Lower lobe of right lung (tissue), 2 donors: Measurements from ENCODE around the gene ATRNL1. TPM values are rescaled to one million over a fixed set of nuclear protein-coding genes. Genes with fewer than 3 reads are reported as not detected.

ENCODE experiments used
- ATAC-seq, 2 donors: fragments of 200-7000 bp; cut with Tn5 transposase; one replicate each; pipeline ENCODE4 v1.9.1; 2020 to 2022; ENCODE audit warnings: mild to moderate bottlenecking in 2 of 2, moderate library complexity in 2 of 2
- DNase-seq: peaks from one replicate; pipeline ENCODE4 v3.0.0-alpha.2; 2020
- H3K27ac ChIP-seq: fragments of 200-600 bp; one replicate; pipeline ENCODE4 v1.8.0; 2022
- H3K27me3 ChIP-seq: fragments of 200-600 bp; one replicate; pipeline ENCODE4 v1.8.0; 2022; ENCODE audit warnings: low read depth
- H3K36me3 ChIP-seq: fragments of 200-600 bp; one replicate; pipeline ENCODE4 v1.8.0; 2022; ENCODE audit warnings: mild to moderate bottlenecking
- H3K4me1 ChIP-seq: fragments of 200-600 bp; one replicate; pipeline ENCODE4 v1.8.0; 2022
- H3K4me3 ChIP-seq: fragments of 200-600 bp; one replicate; pipeline ENCODE4 v1.8.0; 2022; ENCODE audit warnings: mild to moderate bottlenecking
- H3K9me3 ChIP-seq: fragments of 200-600 bp; one replicate; pipeline ENCODE4 v1.8.0; 2022
- CTCF ChIP-seq: fragments of 200-600 bp; IDR thresholded peaks from one replicate; pipeline ENCODE4 v1.8.0; 2022; ENCODE audit warnings: antibody characterized with exemption, mild to moderate bottlenecking
- intact Hi-C: fragments of 100-400 bp; cut with DNase I; formaldehyde crosslinking; loops from one replicate; pipeline ENCODE4 v1.11.0; 2022
- total RNA-seq: library from RNA; stranded (reverse); fragmentation: NEBNext Ultra II Directional; extraction: Animal tissue kit (Norgen Biotek cat#: 25700); gene quantifications from one replicate; pipeline ENCODE4 v1.2.1, GENCODE V29; 2021
- donor health status: DM: no; HTN: yes; CAD: no; lungs with severe emphysema.

ATRNL1 gene
- total RNA-seq, 1 donor from 2014 or later = 0.92 TPM

GRCh38 chr10:115659616-115660015, 566.5 kb downstream of the ATRNL1 start:
- no peaks in the 10 kb centered on the region for H3K36me3 ChIP-seq
- H3K9me3 ChIP-seq = no peaks in the 10 kb centered on the region
- no peak for DNase-seq
- no peaks in the 10 kb centered on the region for H3K4me1 ChIP-seq
- ATAC-seq = no peak
- no peak for TF ChIP-seq CTCF
- intact Hi-C loops = no loop called here
- H3K27ac ChIP-seq = no peak overlapping the region
- H3K4me3 ChIP-seq = no peak overlapping the region
- no peaks in the 10 kb centered on the region for H3K27me3 ChIP-seq

GRCh38 chr10:115660391-115660790, 567.2 kb downstream of the ATRNL1 start:
- intact Hi-C loops = no loop called here
- no peaks in the 10 kb centered on the region for H3K27me3 ChIP-seq
- H3K4me3 ChIP-seq = no peak overlapping the region
- no peaks in the 10 kb centered on the region for H3K9me3 ChIP-seq
- H3K27ac ChIP-seq = no peak overlapping the region
- DNase-seq = no peak
- ATAC-seq = no peak
- no peak for TF ChIP-seq CTCF
- H3K4me1 ChIP-seq = no peaks in the 10 kb centered on the region
- H3K36me3 ChIP-seq = no peaks in the 10 kb centered on the region

GRCh38 chr10:115662422-115662821, 569.3 kb downstream of the ATRNL1 start:
- ATAC-seq = no peak
- TF ChIP-seq CTCF = no peak

GRCh38 chr10:115665549-115665948, 572.4 kb downstream of the ATRNL1 start:
- no peak for ATAC-seq
- no peaks in the 10 kb centered on the region for H3K9me3 ChIP-seq
- no peak for TF ChIP-seq CTCF
- H3K27me3 ChIP-seq = no peaks in the 10 kb centered on the region
- no peak overlapping the region for H3K4me3 ChIP-seq
- no peak overlapping the region for H3K27ac ChIP-seq
- intact Hi-C loops = no loop called here
- DNase-seq = no peak
- no peaks in the 10 kb centered on the region for H3K36me3 ChIP-seq
- no peaks in the 10 kb centered on the region for H3K4me1 ChIP-seq

More at GRCh38 chr10:115662422-115662821, 569.3 kb downstream of the ATRNL1 start:
- H3K4me1 ChIP-seq = no peaks in the 10 kb centered on the region
- no peak for DNase-seq
- no peak overlapping the region for H3K4me3 ChIP-seq
- no peaks in the 10 kb centered on the region for H3K36me3 ChIP-seq
- H3K27ac ChIP-seq = no peak overlapping the region
- intact Hi-C loops = no loop called here
- H3K9me3 ChIP-seq = no peaks in the 10 kb centered on the region
- H3K27me3 ChIP-seq = no peaks in the 10 kb centered on the region

- DNase-seq = no peak
- no peak for TF ChIP-seq CTCF
- no peaks in the 10 kb centered on the region for H3K4me1 ChIP-seq
- no peaks in the 10 kb centered on the region for H3K27me3 ChIP-seq
- no peaks in the 10 kb centered on the region for H3K36me3 ChIP-seq
- no peak for ATAC-seq
- H3K4me3 ChIP-seq = no peak overlapping the region
- intact Hi-C loops = no loop called here
- H3K27ac ChIP-seq = no peak overlapping the region
- no peaks in the 10 kb centered on the region for H3K9me3 ChIP-seq
These were observed 581.3 kb downstream of the ATRNL1 start for GRCh38 chr10:115674496-115674895.

GRCh38 chr10:115696747-115697146, 603.6 kb downstream of the ATRNL1 start:
- Histone ChIP-seq H3K4me1 (no peaks in the 10 kb centered on the region), H3K4me3 (no peak overlapping the region), H3K27ac (no peak overlapping the region), H3K9me3 (no peaks in the 10 kb centered on the region), H3K27me3 (no peaks in the 10 kb centered on the region), H3K36me3 (no peaks in the 10 kb centered on the region)
- intact Hi-C loops = no loop called here
- DNase-seq (no peak), ATAC-seq (no peak)
- no peak for TF ChIP-seq CTCF
